ENCODE results near the gene SNAP47.

Gene SNAP47

GRCh38 chr1:227816750-227817446 is 81.7 kb downstream of the SNAP47 start:
- no peak overlapping the region for H3K4me3 Mint-ChIP-seq
- no peak overlapping the region for H3K27ac Mint-ChIP-seq
- TF ChIP-seq CTCF (IDR thresholded peaks at IDR 0.05), result no peak
- DNase-seq, result no peak
- peaks cover 53% of the 10 kb centered on the region for H3K9me3 Mint-ChIP-seq
- H3K4me1 Mint-ChIP-seq, result no peaks in the 10 kb centered on the region
- H3K27me3 Mint-ChIP-seq (ENCODE audit: low read depth, poor library complexity), result peaks cover 6% of the 10 kb centered on the region
- H3K36me3 Mint-ChIP-seq (ENCODE audit: low read depth), result no peaks in the 10 kb centered on the region

GRCh38 chr1:227823537-227823936 is 88.3 kb downstream of the SNAP47 start:
- Mint-ChIP-seq H3K4me3 (no peak overlapping the region), H3K4me1 (no peaks in the 10 kb centered on the region), H3K36me3 (ENCODE audit: low read depth) (no peaks in the 10 kb centered on the region), H3K27ac (no peak overlapping the region), H3K27me3 (ENCODE audit: low read depth, poor library complexity) (peaks cover 23% of the 10 kb centered on the region), H3K9me3 (peaks cover 62% of the 10 kb centered on the region)
- TF ChIP-seq CTCF (IDR thresholded peaks at IDR 0.05), result no peak
- no peak for DNase-seq

- H3K27ac Mint-ChIP-seq, result no peak overlapping the region
- H3K4me3 Mint-ChIP-seq, result no peak overlapping the region
- DNase-seq, result no peak
- TF ChIP-seq CTCF (IDR thresholded peaks at IDR 0.05), result no peak
- no peaks in the 10 kb centered on the region for H3K36me3 Mint-ChIP-seq (ENCODE audit: low read depth)
- H3K4me1 Mint-ChIP-seq, result no peaks in the 10 kb centered on the region
- H3K27me3 Mint-ChIP-seq (ENCODE audit: low read depth, poor library complexity), result peaks cover 23% of the 10 kb centered on the region
- peaks cover 56% of the 10 kb centered on the region for H3K9me3 Mint-ChIP-seq
Measured at GRCh38 chr1:227824204-227824603, 89.0 kb downstream of the SNAP47 start.

- Mint-ChIP-seq H3K27ac (no peak overlapping the region), H3K4me1 (no peaks in the 10 kb centered on the region), H3K9me3 (peaks cover 41% of the 10 kb centered on the region), H3K4me3 (no peak overlapping the region), H3K27me3 (ENCODE audit: low read depth, poor library complexity) (peaks cover 18% of the 10 kb centered on the region), H3K36me3 (ENCODE audit: low read depth) (no peaks in the 10 kb centered on the region)
- DNase-seq, result no peak
- no peak for TF ChIP-seq CTCF (IDR thresholded peaks at IDR 0.05)
Measured at GRCh38 chr1:227828786-227829185, 93.6 kb downstream of the SNAP47 start.
